Stomach (tissue), 9 donors: ENCODE results near the gene NAV2. TPM values are rescaled to one million over a fixed set of nuclear protein-coding genes. Genes with fewer than 3 reads are reported as not detected.

ENCODE experiments used
- DNase-seq, 2 donors: peaks; one replicate each; pipeline versions ENCODE4 v3.0.0 to v3.0.0-alpha.2; 2013 to 2019
- H3K27ac ChIP-seq, 5 donors: fragments of 200-600 bp in 4 of 5; sonication (generic) in 4 of 5; one replicate each; pipeline ENCODE4 v1.5.1; 2013 to 2019; ENCODE audit warnings: mild to moderate bottlenecking in 1 of 5, moderate library complexity in 1 of 5
- H3K27me3 ChIP-seq, 3 donors: fragments of 200-600 bp; sonication (generic); one replicate each; pipeline ENCODE4 v1.5.1; 2017 to 2019; ENCODE audit warnings: mixed run types in 1 of 3
- H3K36me3 ChIP-seq, 4 donors: fragments of 200-600 bp; sonication (generic); 1 replicate in 3 of 4; 2 replicates in 1 of 4; pipeline ENCODE4 v1.5.1; 2016 to 2019
- H3K4me1 ChIP-seq, 4 donors: fragments of 200-600 bp; sonication (generic); one replicate each; pipeline ENCODE4 v1.5.1; 2016 to 2019
- H3K4me3 ChIP-seq, 4 donors: fragments of 200-600 bp; sonication (generic) in 3 of 4; one replicate each; pipeline ENCODE4 v1.5.1; 2016 to 2019; ENCODE audit warnings: mild to moderate bottlenecking in 1 of 4
- H3K9me3 ChIP-seq, 4 donors: fragments of 200-600 bp; sonication (generic); one replicate each; pipeline ENCODE4 v1.5.1; 2016 to 2019
- EP300 ChIP-seq: sonication (generic); formaldehyde crosslinking; IDR thresholded peaks from one replicate; pipeline ENCODE4 v1.6.1; 2017; ENCODE audit warnings: antibody characterized with exemption
- POLR2A ChIP-seq, 4 donors: fragments of 450-650 bp; IDR thresholded peaks; one replicate each; pipeline ENCODE4 v1.6.1; 2016; ENCODE audit warnings: antibody characterized with exemption in 4 of 4, control low read depth in 2 of 4, mild to moderate bottlenecking in 1 of 4, moderate library complexity in 1 of 4
- POLR2AphosphoS5 ChIP-seq, 3 donors: sonication (generic); formaldehyde crosslinking; IDR thresholded peaks; one replicate each; pipeline ENCODE4 v1.6.1; 2016; ENCODE audit warnings: antibody characterized with exemption in 3 of 3
- WGBS, 5 donors: extraction: QIAGEN DNeasy Blood & Tissue Kit in 3 of 5; methylation state at CpG; one replicate each; pipeline versions ENCODE4 v1.1.5 to v1.1.7; 2013 to 2018; 5-methylcytosine and 5-hydroxymethylcytosine counted together
- intact Hi-C: fragments of 100-400 bp; cut with DNase I; formaldehyde crosslinking; loops from one replicate; pipeline ENCODE4 v1.15.1; 2023; ENCODE audit warnings: low total_unique reads
- polyA plus RNA-seq, 3 donors: library from polyadenylated mRNA; stranded (reverse); fragments of 200-250 nt; gene quantifications; one replicate each; pipeline ENCODE4 v1.2.3, GENCODE V29; 2013
- total RNA-seq, 5 donors: library from RNA; depleted of rRNA; stranded (reverse); fragments of >200 nt; gene quantifications; one replicate each; pipeline versions ENCODE4 v1.1.0 to v1.2.3, GENCODE V29; 2014 to 2016
- TF ChIP-seq, protein P1 (sequence below), 7 experiments: fragments of 450-650 bp in 4 of 7; fragments of 200-600 bp in 3 of 7; sonication (generic) in 3 of 7; IDR thresholded peaks; one replicate each; pipeline ENCODE4 v1.5.1; 2016 to 2019; ENCODE audit warnings: antibody characterized with exemption in 7 of 7, control low read depth in 2 of 7, mild to moderate bottlenecking in 1 of 7
- donor health status: healthy with polysubstance abuse.
- donor health status: Bipolar disorder and iron deficiency.
- donor health status: healthy.

The NAV2 gene
- total and polyA plus RNA-seq, 8 donors, result 1.8 to 92.4 (median 7.9) TPM

DNA sequence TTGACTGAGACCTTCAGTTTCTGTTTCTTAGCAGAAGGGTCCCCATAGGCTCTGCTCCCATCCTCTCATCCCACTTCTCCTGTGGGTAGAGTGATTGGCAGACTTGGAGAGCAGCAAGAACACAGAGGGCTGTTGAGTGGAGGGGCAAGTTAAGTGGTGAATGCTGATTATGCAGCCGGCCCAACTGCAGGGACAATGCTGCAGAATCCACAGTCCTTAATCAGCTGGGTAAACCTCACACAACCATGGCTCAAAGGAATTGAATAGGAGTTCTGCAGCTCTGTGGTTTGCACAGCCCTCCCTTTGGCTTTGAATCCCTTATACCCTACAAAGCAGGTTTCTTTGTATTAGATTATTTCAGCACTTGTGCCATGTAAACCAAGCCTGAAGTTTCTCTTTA lies 161.1 kb downstream of the NAV2 start:
- no peak overlapping the region for H3K4me3 ChIP-seq
- WGBS, 5 donors, result 31 to 67% (median 33%) methylated on average over 1 of the region's 1 CpG
- TF ChIP-seq EP300 (no peak), POLR2AphosphoS5 (IDR thresholded peaks at IDR 0.05) (no peak)
- TF ChIP-seq, protein P1, sequence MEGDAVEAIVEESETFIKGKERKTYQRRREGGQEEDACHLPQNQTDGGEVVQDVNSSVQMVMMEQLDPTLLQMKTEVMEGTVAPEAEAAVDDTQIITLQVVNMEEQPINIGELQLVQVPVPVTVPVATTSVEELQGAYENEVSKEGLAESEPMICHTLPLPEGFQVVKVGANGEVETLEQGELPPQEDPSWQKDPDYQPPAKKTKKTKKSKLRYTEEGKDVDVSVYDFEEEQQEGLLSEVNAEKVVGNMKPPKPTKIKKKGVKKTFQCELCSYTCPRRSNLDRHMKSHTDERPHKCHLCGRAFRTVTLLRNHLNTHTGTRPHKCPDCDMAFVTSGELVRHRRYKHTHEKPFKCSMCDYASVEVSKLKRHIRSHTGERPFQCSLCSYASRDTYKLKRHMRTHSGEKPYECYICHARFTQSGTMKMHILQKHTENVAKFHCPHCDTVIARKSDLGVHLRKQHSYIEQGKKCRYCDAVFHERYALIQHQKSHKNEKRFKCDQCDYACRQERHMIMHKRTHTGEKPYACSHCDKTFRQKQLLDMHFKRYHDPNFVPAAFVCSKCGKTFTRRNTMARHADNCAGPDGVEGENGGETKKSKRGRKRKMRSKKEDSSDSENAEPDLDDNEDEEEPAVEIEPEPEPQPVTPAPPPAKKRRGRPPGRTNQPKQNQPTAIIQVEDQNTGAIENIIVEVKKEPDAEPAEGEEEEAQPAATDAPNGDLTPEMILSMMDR (IDR thresholded peaks at IDR 0.05), result no peak
- peaks cover 0 to 26% (median 9%) of the 10 kb centered on the region in 4 donors for H3K4me1 ChIP-seq
- H3K9me3 ChIP-seq, result no peaks in the 10 kb centered on the region
- H3K27ac ChIP-seq, result no peak overlapping the region
- peaks cover 0 to 14% (median 11%) of the 10 kb centered on the region in 4 donors for H3K36me3 ChIP-seq
- intact Hi-C loops, result no loop called here
- no peaks in the 10 kb centered on the region for H3K27me3 ChIP-seq
- DNase-seq, result no peak

GRCh38 chr11:19874266-19874665 lies 161.6 kb downstream of the NAV2 start:
- DNase-seq, result no peak
- Histone ChIP-seq H3K27ac (no peak overlapping the region), H3K36me3 (peaks cover 0 to 12% (median 11%) of the 10 kb centered on the region in 4 donors), H3K9me3 (no peaks in the 10 kb centered on the region), H3K4me3 (no peak overlapping the region), H3K27me3 (no peaks in the 10 kb centered on the region), H3K4me1 (peaks cover 0 to 20% (median 9%) of the 10 kb centered on the region in 4 donors)
- no peak for TF ChIP-seq EP300
- TF ChIP-seq POLR2A (IDR thresholded peaks at IDR 0.05), result no peak
- TF ChIP-seq, protein P1 (IDR thresholded peaks at IDR 0.05), result no peak
- no peak for TF ChIP-seq POLR2AphosphoS5 (IDR thresholded peaks at IDR 0.05)
- intact Hi-C loops, result no loop called here

DNA sequence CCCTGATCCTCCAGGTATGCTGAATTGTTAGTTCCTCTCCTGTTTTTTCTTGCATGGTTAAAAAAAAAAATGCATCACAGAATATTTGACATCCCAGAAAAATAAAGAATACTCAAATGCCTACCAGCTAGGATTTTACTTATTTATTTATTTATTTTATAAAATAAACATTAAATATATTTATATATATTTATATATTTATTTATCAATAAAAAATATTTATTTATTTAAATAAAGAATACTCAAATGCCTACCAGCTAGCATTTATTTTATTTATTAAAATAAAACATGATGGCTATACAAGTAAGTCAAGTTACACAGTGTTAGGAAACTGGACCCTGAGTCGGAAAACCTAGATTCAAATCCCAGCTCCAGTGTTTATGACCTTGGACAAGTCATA lies 164.1 kb downstream of the NAV2 start:
- peaks cover 4 to 23% (median 21%) of the 10 kb centered on the region in 4 donors for H3K36me3 ChIP-seq
- H3K27me3 ChIP-seq, result no peaks in the 10 kb centered on the region
- TF ChIP-seq EP300 (no peak), POLR2A (IDR thresholded peaks at IDR 0.05) (no peak), POLR2AphosphoS5 (IDR thresholded peaks at IDR 0.05) (no peak)
- TF ChIP-seq, protein P1 (IDR thresholded peaks at IDR 0.05), result no peak
- intact Hi-C loops, result no loop called here
- DNase-seq, result no peak
- H3K9me3 ChIP-seq, result no peaks in the 10 kb centered on the region
- H3K4me1 ChIP-seq, result peaks cover 0 to 21% (median 6%) of the 10 kb centered on the region in 4 donors
- no peak overlapping the region for H3K4me3 ChIP-seq
- H3K27ac ChIP-seq, result no peak overlapping the region
- 88 to 96% (median 93%) methylated on average over 1 of the region's 1 CpG for WGBS, 5 donors

DNA sequence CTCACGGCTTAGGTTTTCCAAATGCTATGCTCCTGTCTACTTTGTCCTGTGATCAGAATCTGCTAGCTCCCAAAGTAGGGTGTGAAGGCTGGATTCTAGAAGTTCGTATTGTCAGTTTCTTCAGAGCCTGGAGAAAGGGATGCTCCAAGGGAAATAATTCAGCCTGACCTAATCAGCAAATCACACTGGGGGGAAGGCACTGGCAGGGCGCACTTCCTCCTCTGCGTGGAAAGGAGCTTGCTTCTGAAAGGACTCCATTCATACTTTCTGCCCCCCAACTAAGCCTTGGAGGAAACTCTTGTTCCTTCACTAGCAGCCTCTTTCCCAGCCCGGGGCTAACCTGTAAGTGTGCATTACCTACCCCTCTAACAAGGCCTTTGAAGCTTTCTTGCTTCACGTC lies 165.9 kb downstream of the NAV2 start:
- Histone ChIP-seq H3K27me3 (no peaks in the 10 kb centered on the region), H3K4me3 (no peak overlapping the region), H3K36me3 (peaks cover 11 to 37% (median 30%) of the 10 kb centered on the region in 4 donors), H3K4me1 (peaks cover 0 to 21% (median 5%) of the 10 kb centered on the region in 4 donors), H3K27ac (no peak overlapping the region), H3K9me3 (no peaks in the 10 kb centered on the region)
- TF ChIP-seq POLR2AphosphoS5 (IDR thresholded peaks at IDR 0.05), result no peak
- TF ChIP-seq, protein P1 (IDR thresholded peaks at IDR 0.05), result no peak
- DNase-seq, result no peak
- 66 to 89% (median 82%) methylated on average over 6 of the region's 6 CpGs for WGBS, 5 donors
- intact Hi-C loops, result no loop called here
